Glutamatergic neuron (in vitro differentiated cells): Measurements from ENCODE around the gene IDI1. TPM values are rescaled to one million over a fixed set of nuclear protein-coding genes. Genes with fewer than 3 reads are reported as not detected.

Source experiments
- DNase-seq: peaks from one replicate; pipeline ENCODE4 v3.0.0; 2022
- H3K27ac Mint-ChIP-seq: one replicate; pipeline ENCODE4 v1.8.0; 2020; ENCODE audit warnings: mild to moderate bottlenecking, mixed read lengths, inconsistent platforms; ENCODE audit not compliant: unreplicated experiment
- H3K27me3 Mint-ChIP-seq: one replicate; pipeline ENCODE4 v1.8.0; 2020; ENCODE audit warnings: mild to moderate bottlenecking, moderate library complexity, mixed read lengths, inconsistent platforms; ENCODE audit not compliant: unreplicated experiment
- H3K36me3 Mint-ChIP-seq: one replicate; pipeline ENCODE4 v1.8.0; 2020; ENCODE audit warnings: mild to moderate bottlenecking, mixed read lengths, inconsistent platforms; ENCODE audit not compliant: unreplicated experiment
- H3K4me1 Mint-ChIP-seq: one replicate; pipeline ENCODE4 v1.8.0; 2020; ENCODE audit warnings: mild to moderate bottlenecking, low read depth, mixed read lengths, inconsistent platforms; ENCODE audit not compliant: unreplicated experiment
- H3K4me3 Mint-ChIP-seq: one replicate; pipeline ENCODE4 v1.8.0; 2020; ENCODE audit warnings: mild to moderate bottlenecking, mixed read lengths, inconsistent platforms; ENCODE audit not compliant: unreplicated experiment
- H3K9me3 Mint-ChIP-seq: one replicate; pipeline ENCODE4 v1.8.0; 2020; ENCODE audit warnings: mild to moderate bottlenecking, moderate library complexity, mixed read lengths, inconsistent platforms; ENCODE audit not compliant: unreplicated experiment
- total RNA-seq: library from RNA; stranded (reverse); fragmentation: NEBNext Ultra II Directional; extraction: Animal tissue kit (Norgen Biotek cat#: 25700); gene quantifications from one replicate; pipeline ENCODE4 v1.2.1, GENCODE V29; 2021; ENCODE audit not compliant: unreplicated experiment
- TF ChIP-seq, protein P1 (sequence below): fragments of 200-600 bp; sonication (generic); IDR thresholded peaks from one replicate; pipeline ENCODE4 v1.5.0; 2021; ENCODE audit not compliant: partially characterized antibody, unreplicated experiment

IDI1 gene
- total RNA-seq, 1 donor from 2014 or later: 103 TPM

GRCh38 chr10:997266-998022, 51.5 kb downstream of the IDI1 start:
- Mint-ChIP-seq H3K36me3 (peaks cover 17% of the 10 kb centered on the region), H3K27ac (no peak overlapping the region), H3K4me1 (no peaks in the 10 kb centered on the region), H3K4me3 (no peak overlapping the region), H3K9me3 (no peaks in the 10 kb centered on the region), H3K27me3 (no peaks in the 10 kb centered on the region)
- no peak for DNase-seq
- TF ChIP-seq, protein P1, sequence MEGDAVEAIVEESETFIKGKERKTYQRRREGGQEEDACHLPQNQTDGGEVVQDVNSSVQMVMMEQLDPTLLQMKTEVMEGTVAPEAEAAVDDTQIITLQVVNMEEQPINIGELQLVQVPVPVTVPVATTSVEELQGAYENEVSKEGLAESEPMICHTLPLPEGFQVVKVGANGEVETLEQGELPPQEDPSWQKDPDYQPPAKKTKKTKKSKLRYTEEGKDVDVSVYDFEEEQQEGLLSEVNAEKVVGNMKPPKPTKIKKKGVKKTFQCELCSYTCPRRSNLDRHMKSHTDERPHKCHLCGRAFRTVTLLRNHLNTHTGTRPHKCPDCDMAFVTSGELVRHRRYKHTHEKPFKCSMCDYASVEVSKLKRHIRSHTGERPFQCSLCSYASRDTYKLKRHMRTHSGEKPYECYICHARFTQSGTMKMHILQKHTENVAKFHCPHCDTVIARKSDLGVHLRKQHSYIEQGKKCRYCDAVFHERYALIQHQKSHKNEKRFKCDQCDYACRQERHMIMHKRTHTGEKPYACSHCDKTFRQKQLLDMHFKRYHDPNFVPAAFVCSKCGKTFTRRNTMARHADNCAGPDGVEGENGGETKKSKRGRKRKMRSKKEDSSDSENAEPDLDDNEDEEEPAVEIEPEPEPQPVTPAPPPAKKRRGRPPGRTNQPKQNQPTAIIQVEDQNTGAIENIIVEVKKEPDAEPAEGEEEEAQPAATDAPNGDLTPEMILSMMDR: no peak

- Mint-ChIP-seq H3K27ac (no peak overlapping the region), H3K27me3 (no peaks in the 10 kb centered on the region), H3K36me3 (peaks cover 6% of the 10 kb centered on the region), H3K4me1 (no peaks in the 10 kb centered on the region), H3K4me3 (no peak overlapping the region), H3K9me3 (no peaks in the 10 kb centered on the region)
- no peak for DNase-seq
- TF ChIP-seq, protein P1: no peak
Observed at GRCh38 chr10:996031-996430, 52.9 kb downstream of the IDI1 start.

GRCh38 chr10:995559-995926, 53.4 kb downstream of the IDI1 start:
- H3K27me3 Mint-ChIP-seq: no peaks in the 10 kb centered on the region
- H3K36me3 Mint-ChIP-seq: peaks cover 2% of the 10 kb centered on the region
- TF ChIP-seq, protein P1: no peak
- no peak overlapping the region for H3K4me3 Mint-ChIP-seq
- no peaks in the 10 kb centered on the region for H3K4me1 Mint-ChIP-seq
- H3K27ac Mint-ChIP-seq: no peak overlapping the region
- no peak for DNase-seq
- H3K9me3 Mint-ChIP-seq: peaks cover 2% of the 10 kb centered on the region

DNA sequence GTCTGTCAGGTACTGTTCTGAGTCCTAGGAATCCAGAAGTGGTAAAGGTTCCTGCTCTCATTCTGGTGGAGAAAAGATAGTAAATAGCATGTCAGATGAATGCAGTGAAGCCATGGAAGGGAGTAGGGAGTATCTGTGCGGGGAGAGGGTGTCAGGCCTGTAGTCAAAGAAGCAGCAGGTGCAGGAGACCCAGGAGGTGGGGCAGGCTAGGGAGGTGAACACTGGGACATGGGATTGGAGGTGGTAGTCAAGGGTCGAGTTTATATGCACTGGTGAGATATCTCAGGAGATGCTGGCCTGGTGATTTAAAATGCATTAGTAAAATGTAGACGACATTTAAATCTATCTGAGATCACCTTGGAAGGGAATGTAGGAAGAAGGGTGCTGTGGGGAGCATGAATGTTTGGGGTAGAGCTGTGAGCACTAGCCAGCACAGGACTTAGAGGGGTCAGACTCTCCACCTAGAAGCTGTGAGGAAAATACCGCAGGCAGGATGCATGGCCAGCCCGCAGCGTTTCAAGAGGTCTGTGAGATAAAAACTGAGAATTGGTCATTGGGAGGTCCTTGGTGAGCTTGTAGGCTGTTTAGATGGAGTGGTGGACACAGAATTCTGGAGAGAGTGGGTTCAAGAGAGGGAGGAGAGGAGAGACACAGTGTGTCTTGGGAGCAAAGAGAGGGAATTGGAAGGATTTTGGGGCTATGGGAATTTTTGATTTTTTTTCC, 53.9 kb downstream of the IDI1 start:
- H3K27me3 Mint-ChIP-seq: no peaks in the 10 kb centered on the region
- no peak for DNase-seq
- peaks cover 2% of the 10 kb centered on the region for H3K9me3 Mint-ChIP-seq
- H3K36me3 Mint-ChIP-seq: no peaks in the 10 kb centered on the region
- TF ChIP-seq, protein P1: no peak
- no peaks in the 10 kb centered on the region for H3K4me1 Mint-ChIP-seq
- H3K4me3 Mint-ChIP-seq: no peak overlapping the region
- H3K27ac Mint-ChIP-seq: no peak overlapping the region

- Mint-ChIP-seq H3K4me1 (peaks cover 1% of the 10 kb centered on the region), H3K36me3 (no peaks in the 10 kb centered on the region), H3K27me3 (peaks cover 3% of the 10 kb centered on the region), H3K9me3 (peaks cover 3% of the 10 kb centered on the region), H3K27ac (no peak overlapping the region), H3K4me3 (no peak overlapping the region)
- no peak for DNase-seq
- TF ChIP-seq, protein P1: no peak
Observed at GRCh38 chr10:992871-993270, 56.0 kb downstream of the IDI1 start.
